GM21390 (cell line): ENCODE results near the gene NUDT9.

Source experiments
- ATAC-seq: cut with Tn5 transposase; IDR thresholded peaks from one replicate; pipeline ENCODE4 v1.9.1; 2021; ENCODE audit not compliant: unreplicated experiment

Gene NUDT9

DNA sequence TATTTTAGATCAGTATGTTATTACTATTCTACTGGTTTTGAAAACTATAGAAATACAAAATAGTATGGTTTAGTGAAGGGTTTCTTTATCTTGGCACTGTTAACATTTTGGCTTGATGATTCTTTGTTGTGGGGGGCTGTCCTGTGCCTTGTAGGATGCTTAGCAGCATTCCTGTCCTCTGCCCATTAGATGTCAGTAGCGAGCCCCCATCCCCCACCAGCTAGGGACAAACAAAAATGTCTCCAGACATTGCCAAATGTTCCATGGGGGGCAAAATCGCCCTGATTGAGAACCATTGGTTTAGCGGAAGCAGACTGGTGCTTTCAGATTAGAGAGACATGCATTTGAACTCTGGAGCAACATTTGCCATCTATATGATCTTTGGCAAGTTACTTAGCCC, 83.5 kb downstream of the NUDT9 start:
- ATAC-seq, result no peak

DNA sequence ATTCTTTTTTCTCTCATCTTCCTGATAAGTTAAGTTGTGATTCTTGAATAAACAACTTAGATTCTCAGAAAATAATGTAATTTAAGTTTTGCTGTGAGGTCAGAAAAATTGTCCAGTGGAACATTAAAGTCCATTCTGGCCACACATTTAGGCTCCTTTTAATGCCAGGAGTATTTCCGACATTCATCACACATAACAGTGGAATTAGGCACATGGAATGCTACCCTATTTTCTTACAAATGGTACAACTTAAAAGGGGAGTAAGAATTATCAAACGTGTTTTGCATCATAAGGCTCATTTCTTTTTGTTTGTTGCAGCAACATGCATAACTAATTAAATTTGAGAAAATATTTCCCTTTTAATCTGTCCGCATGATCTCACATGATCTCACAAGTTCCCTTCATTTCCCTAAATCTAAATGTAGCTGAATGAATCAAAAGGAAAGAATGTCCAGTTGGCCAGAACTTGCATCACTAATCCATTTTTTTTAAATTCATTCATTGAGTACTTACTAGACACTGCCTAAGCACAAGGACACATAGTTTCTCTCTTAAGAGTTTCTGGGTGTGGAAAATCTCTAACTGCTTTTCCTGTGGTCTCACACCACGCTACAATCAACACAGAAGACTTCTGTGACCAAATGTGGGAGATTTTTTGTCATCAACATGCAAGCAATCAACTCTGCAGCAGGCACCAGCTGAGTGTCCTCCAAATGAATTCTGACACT, 84.8 kb downstream of the NUDT9 start:
- ATAC-seq, result no peak
